PFSK-1 (cell line): ENCODE measurements around the gene CCDC86.

Experiments
- FOXP2 ChIP-seq: optimal IDR thresholded peaks from 2 replicates; pipeline ENCODE3; 2011; ENCODE audit warnings: borderline replicate concordance, control low read depth, inconsistent platforms; ENCODE audit not compliant: insufficient read depth; ENCODE audit errors: extremely low read length, extremely low read depth
- POLR2AphosphoS5 ChIP-seq: IDR thresholded peaks from 2 replicates; pipeline ENCODE4 v1.6.1; 2012; ENCODE audit warnings: low read depth, mild to moderate bottlenecking, control low read depth, low read length, moderate library complexity
- REST ChIP-seq, 2 experiments: IDR thresholded peaks; 2 replicates each; pipeline versions ENCODE4 v1.6.1 to v1.8.0; 2011 to 2012; ENCODE audit warnings: low read depth in 2 of 2, low read length in 2 of 2, control low read depth in 1 of 2, inconsistent platforms in 1 of 2, mild to moderate bottlenecking in 1 of 2, moderate library complexity in 1 of 2; ENCODE audit not compliant: insufficient read depth in 1 of 2
- SIN3A ChIP-seq: IDR thresholded peaks from 2 replicates; pipeline ENCODE4 v1.6.1; 2012; ENCODE audit warnings: mild to moderate bottlenecking, low read length, moderate library complexity, borderline replicate concordance; ENCODE audit not compliant: insufficient read depth
- TAF1 ChIP-seq: IDR thresholded peaks from 2 replicates; pipeline ENCODE4 v1.6.1; 2012; ENCODE audit warnings: low read length, control low read depth, borderline replicate concordance; ENCODE audit not compliant: insufficient read depth

GRCh38 chr11:60863550-60864521 is 21.9 kb downstream of the CCDC86 start:
- TF ChIP-seq SIN3A: no peak
- no peak for TF ChIP-seq POLR2AphosphoS5
- TF ChIP-seq REST (IDR thresholded peaks at IDR 0.05; ENCODE audit: insufficient read depth in 1 of 2, low read depth in 2 of 2, low read length in 2 of 2): no peak
- no peak for TF ChIP-seq TAF1
- TF ChIP-seq FOXP2: no peak
